Fibroblast of lung (primary cell): ENCODE measurements around the gene ZNF681.

Experiments used
- EZH2 ChIP-seq: IDR thresholded peaks from 2 replicates; pipeline ENCODE4 v1.5.1; 2012; ENCODE audit warnings: low read length, control low read depth, mild to moderate bottlenecking; ENCODE audit errors: missing control alignments
- TF ChIP-seq, protein P1 (sequence below), 2 donors: IDR thresholded peaks in 1 of 2; conservative IDR thresholded peaks in 1 of 2; 1 replicate in 1 of 2; 2 replicates in 1 of 2; pipeline ENCODE4 v1.5.1; 2011 to 2012; ENCODE audit warnings: low read length in 2 of 2, control low read depth in 1 of 2, inconsistent platforms in 1 of 2, low read depth in 1 of 2, mild to moderate bottlenecking in 1 of 2

GRCh38 chr19:23772675-23773063, 14.0 kb upstream of the ZNF681 start:
- TF ChIP-seq, protein P1, sequence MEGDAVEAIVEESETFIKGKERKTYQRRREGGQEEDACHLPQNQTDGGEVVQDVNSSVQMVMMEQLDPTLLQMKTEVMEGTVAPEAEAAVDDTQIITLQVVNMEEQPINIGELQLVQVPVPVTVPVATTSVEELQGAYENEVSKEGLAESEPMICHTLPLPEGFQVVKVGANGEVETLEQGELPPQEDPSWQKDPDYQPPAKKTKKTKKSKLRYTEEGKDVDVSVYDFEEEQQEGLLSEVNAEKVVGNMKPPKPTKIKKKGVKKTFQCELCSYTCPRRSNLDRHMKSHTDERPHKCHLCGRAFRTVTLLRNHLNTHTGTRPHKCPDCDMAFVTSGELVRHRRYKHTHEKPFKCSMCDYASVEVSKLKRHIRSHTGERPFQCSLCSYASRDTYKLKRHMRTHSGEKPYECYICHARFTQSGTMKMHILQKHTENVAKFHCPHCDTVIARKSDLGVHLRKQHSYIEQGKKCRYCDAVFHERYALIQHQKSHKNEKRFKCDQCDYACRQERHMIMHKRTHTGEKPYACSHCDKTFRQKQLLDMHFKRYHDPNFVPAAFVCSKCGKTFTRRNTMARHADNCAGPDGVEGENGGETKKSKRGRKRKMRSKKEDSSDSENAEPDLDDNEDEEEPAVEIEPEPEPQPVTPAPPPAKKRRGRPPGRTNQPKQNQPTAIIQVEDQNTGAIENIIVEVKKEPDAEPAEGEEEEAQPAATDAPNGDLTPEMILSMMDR (conservative IDR thresholded peaks at IDR 0.05 in 1 of 2, IDR thresholded peaks at IDR 0.05 in 1 of 2; ENCODE audit: low read depth in 1 of 2, low read length in 2 of 2): no peak
- no peak for TF ChIP-seq EZH2
